WTC11 (cell line): Measurements from ENCODE around the gene PFDN2.

ENCODE experiments used
- GTF2I ChIP-seq: fragments of 250-450 bp; sonication (Bioruptor Pico); conservative IDR thresholded peaks from 2 replicates; pipeline ENCODE4 v1.4.0; 2021; ENCODE audit warnings: mild to moderate bottlenecking
- MXD4 ChIP-seq: fragments of 250-450 bp; sonication (Bioruptor Pico); IDR thresholded peaks from 2 replicates; pipeline ENCODE4 v1.8.0; 2021; ENCODE audit warnings: mild to moderate bottlenecking, moderate library complexity, borderline replicate concordance
- PRRX2 ChIP-seq: fragments of 250-450 bp; sonication (Bioruptor Pico); IDR thresholded peaks from 2 replicates; pipeline ENCODE4 v1.8.0; 2021; ENCODE audit warnings: mild to moderate bottlenecking
- TP53 ChIP-seq: sonication (generic); formaldehyde crosslinking; IDR thresholded peaks from 2 replicates; pipeline ENCODE4 v1.8.1; 2023; ENCODE audit warnings: mild to moderate bottlenecking, missing genetic modification reagents
- ZNF121 ChIP-seq: sonication (generic); formaldehyde crosslinking; IDR thresholded peaks from 2 replicates; pipeline ENCODE4 v1.8.0; 2023; ENCODE audit warnings: missing genetic modification reagents
- TF ChIP-seq, protein P1 (sequence below): sonication (generic); formaldehyde crosslinking; IDR thresholded peaks from 2 replicates; pipeline ENCODE4 v1.8.0; 2022; ENCODE audit warnings: mild to moderate bottlenecking, missing genetic modification reagents
- TF ChIP-seq, protein P2 (sequence below): fragments of 200-600 bp; IDR thresholded peaks from 2 replicates; pipeline ENCODE4 v1.8.0; 2022; ENCODE audit warnings: antibody characterized with exemption
- TF ChIP-seq, protein P3 (sequence below): fragments of 250-450 bp; sonication (Bioruptor Pico); IDR thresholded peaks from 2 replicates; pipeline ENCODE4 v1.9.0; 2021; ENCODE audit warnings: moderate library complexity, mild to moderate bottlenecking, inconsistent platforms, borderline replicate concordance
- TF ChIP-seq, protein P4 (sequence below): sonication (generic); formaldehyde crosslinking; IDR thresholded peaks from 2 replicates; pipeline ENCODE4 v1.8.1; 2023; ENCODE audit warnings: mild to moderate bottlenecking, moderate library complexity, missing genetic modification reagents

DNA sequence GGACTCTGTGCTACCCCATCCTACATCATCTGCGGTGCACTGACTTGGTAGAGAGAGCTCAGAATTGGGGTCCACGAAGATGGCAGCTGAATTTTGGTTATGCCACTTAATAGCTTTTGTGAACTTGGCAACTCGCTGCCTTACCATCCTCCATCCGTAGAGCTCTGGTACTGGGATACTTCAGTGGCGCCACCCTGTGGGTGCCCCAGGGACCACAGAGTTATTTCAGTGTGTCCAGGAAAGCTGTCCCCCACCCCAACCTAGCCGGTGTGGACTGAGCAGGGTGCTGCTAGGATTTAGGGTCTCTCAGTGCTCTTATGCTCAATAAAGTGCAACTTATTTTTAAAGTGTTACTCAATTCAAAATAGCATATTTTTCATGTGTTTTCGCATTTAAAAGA is 63.0 kb downstream of the PFDN2 start:
- TF ChIP-seq, protein P1, sequence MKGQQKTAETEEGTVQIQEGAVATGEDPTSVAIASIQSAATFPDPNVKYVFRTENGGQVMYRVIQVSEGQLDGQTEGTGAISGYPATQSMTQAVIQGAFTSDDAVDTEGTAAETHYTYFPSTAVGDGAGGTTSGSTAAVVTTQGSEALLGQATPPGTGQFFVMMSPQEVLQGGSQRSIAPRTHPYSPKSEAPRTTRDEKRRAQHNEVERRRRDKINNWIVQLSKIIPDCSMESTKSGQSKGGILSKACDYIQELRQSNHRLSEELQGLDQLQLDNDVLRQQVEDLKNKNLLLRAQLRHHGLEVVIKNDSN (CRISPR knock-in tag): no peak
- TF ChIP-seq, protein P2, sequence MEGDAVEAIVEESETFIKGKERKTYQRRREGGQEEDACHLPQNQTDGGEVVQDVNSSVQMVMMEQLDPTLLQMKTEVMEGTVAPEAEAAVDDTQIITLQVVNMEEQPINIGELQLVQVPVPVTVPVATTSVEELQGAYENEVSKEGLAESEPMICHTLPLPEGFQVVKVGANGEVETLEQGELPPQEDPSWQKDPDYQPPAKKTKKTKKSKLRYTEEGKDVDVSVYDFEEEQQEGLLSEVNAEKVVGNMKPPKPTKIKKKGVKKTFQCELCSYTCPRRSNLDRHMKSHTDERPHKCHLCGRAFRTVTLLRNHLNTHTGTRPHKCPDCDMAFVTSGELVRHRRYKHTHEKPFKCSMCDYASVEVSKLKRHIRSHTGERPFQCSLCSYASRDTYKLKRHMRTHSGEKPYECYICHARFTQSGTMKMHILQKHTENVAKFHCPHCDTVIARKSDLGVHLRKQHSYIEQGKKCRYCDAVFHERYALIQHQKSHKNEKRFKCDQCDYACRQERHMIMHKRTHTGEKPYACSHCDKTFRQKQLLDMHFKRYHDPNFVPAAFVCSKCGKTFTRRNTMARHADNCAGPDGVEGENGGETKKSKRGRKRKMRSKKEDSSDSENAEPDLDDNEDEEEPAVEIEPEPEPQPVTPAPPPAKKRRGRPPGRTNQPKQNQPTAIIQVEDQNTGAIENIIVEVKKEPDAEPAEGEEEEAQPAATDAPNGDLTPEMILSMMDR: 0 out of 2 replicates have a peak, but pooled peaks have one; percentile 17
- TF ChIP-seq, protein P3, sequence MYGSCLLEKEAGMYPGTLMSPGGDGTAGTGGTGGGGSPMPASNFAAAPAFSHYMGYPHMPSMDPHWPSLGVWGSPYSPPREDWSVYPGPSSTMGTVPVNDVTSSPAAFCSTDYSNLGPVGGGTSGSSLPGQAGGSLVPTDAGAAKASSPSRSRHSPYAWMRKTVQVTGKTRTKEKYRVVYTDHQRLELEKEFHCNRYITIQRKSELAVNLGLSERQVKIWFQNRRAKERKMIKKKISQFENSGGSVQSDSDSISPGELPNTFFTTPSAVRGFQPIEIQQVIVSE (CRISPR knock-in tag): no peak
- TF ChIP-seq, protein P4, sequence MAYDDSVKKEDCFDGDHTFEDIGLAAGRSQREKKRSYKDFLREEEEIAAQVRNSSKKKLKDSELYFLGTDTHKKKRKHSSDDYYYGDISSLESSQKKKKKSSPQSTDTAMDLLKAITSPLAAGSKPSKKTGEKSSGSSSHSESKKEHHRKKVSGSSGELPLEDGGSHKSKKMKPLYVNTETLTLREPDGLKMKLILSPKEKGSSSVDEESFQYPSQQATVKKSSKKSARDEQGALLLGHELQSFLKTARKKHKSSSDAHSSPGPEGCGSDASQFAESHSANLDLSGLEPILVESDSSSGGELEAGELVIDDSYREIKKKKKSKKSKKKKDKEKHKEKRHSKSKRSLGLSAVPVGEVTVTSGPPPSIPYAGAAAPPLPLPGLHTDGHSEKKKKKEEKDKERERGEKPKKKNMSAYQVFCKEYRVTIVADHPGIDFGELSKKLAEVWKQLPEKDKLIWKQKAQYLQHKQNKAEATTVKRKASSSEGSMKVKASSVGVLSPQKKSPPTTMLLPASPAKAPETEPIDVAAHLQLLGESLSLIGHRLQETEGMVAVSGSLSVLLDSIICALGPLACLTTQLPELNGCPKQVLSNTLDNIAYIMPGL (CRISPR knock-in tag): no peak
- no peak for TF ChIP-seq GTF2I (CRISPR knock-in tag)
- no peak for TF ChIP-seq ZNF121
- no peak for TF ChIP-seq MXD4 (CRISPR knock-in tag)
- no peak for TF ChIP-seq TP53 (CRISPR knock-in tag)
- TF ChIP-seq PRRX2 (CRISPR knock-in tag): no peak
